Measurements from ENCODE around the gene DOC2B. TPM values are rescaled to one million over a fixed set of nuclear protein-coding genes. Genes with fewer than 3 reads are reported as not detected.

DOC2B gene
- total RNA-seq, 4 donors from 2014 or later, result 4.4 to 11.5 (median 10.6) TPM

DNA sequence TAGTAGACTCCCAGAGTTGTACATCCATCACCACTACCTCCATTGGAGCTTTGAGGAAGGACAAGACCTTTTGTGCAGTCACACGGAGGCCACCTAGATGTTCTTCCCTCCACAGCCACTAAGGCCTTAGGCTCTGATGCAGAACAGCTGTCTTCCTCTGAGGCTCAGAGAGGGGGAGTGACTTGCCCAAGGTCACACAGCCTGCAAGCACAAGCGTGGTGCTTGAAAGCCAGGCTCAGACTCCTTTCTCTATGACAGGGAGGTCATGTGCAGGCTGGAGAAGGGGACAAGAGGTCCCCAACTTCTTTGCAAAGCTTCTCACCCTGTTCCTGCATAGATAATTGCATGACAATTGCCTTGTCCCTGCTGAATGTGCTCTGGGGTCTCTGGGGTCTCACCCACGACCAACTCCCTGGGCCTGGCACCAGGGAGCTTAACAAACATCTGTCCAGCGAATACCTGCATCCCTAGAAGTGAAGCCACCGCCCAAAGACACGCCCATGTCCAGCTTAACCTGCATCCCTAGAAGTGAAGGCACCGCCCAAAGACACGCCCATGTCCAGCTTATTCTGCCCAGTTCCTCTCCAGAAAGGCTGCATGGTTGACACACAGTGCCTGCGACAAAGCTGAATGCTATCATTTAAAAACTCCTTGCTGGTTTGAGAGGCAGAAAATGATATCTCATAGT is 31.4 kb downstream of the DOC2B start:
- TF ChIP-seq EP300 (IDR thresholded peaks at IDR 0.05), result no peak
- no peak for TF ChIP-seq POLR2AphosphoS5 (IDR thresholded peaks at IDR 0.05)
- TF ChIP-seq POLR2A (IDR thresholded peaks at IDR 0.05), result no peak
- TF ChIP-seq, protein P1, sequence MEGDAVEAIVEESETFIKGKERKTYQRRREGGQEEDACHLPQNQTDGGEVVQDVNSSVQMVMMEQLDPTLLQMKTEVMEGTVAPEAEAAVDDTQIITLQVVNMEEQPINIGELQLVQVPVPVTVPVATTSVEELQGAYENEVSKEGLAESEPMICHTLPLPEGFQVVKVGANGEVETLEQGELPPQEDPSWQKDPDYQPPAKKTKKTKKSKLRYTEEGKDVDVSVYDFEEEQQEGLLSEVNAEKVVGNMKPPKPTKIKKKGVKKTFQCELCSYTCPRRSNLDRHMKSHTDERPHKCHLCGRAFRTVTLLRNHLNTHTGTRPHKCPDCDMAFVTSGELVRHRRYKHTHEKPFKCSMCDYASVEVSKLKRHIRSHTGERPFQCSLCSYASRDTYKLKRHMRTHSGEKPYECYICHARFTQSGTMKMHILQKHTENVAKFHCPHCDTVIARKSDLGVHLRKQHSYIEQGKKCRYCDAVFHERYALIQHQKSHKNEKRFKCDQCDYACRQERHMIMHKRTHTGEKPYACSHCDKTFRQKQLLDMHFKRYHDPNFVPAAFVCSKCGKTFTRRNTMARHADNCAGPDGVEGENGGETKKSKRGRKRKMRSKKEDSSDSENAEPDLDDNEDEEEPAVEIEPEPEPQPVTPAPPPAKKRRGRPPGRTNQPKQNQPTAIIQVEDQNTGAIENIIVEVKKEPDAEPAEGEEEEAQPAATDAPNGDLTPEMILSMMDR (IDR thresholded peaks at IDR 0.05), result no peak
- 96 to 100% methylated on average over 2 to 7 of the region's 9 CpGs for WGBS, 2 donors (ENCODE audit: low coverage in 1 of 2)

DNA sequence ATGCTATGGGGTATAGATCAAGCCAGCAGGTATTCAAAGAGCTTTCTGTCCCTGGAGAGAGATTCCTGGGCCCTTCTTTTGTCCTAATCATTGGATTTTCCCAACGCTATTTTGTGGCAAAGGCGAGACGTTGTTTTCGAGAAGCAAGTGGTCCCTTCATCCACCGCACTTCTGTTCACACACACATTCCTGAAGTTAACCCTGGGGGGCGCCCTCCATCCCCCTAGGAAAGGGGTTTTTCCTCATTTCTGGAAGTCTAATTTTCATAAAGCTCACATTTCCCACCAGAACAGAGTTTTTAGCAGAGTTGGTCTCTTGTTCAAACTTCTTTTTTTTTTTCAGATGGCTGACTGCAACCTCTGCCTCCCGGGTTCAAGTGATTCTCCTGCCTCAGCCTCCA is 32.2 kb downstream of the DOC2B start:
- Histone ChIP-seq H3K4me1 (peaks cover 0 to 1% (median 0%) of the 10 kb centered on the region in 3 donors), H3K27ac (no peak overlapping the region), H3K36me3 (no peaks in the 10 kb centered on the region), H3K4me3 (no peak overlapping the region), H3K27me3 (no peaks in the 10 kb centered on the region), H3K9me3 (no peaks in the 10 kb centered on the region)
- WGBS, 2 donors (ENCODE audit: low coverage in 1 of 2), result 76% methylated on average over 7 of the region's 7 CpGs; no CpG with 5 or more reads in 1 of the 2 donors
- no peak for ATAC-seq
- TF ChIP-seq, protein P1 (IDR thresholded peaks at IDR 0.05), result no peak
- no peak for TF ChIP-seq POLR2AphosphoS5 (IDR thresholded peaks at IDR 0.05)
- TF ChIP-seq POLR2A (IDR thresholded peaks at IDR 0.05), result no peak
- TF ChIP-seq EP300 (IDR thresholded peaks at IDR 0.05), result no peak

More for the DNA sequence above, 31.4 kb downstream of the DOC2B start:
- Histone ChIP-seq H3K4me3 (no peak overlapping the region), H3K9me3 (no peaks in the 10 kb centered on the region), H3K36me3 (no peaks in the 10 kb centered on the region), H3K4me1 (no peaks in the 10 kb centered on the region), H3K27me3 (no peaks in the 10 kb centered on the region), H3K27ac (no peak overlapping the region)
- no peak for ATAC-seq

DNA sequence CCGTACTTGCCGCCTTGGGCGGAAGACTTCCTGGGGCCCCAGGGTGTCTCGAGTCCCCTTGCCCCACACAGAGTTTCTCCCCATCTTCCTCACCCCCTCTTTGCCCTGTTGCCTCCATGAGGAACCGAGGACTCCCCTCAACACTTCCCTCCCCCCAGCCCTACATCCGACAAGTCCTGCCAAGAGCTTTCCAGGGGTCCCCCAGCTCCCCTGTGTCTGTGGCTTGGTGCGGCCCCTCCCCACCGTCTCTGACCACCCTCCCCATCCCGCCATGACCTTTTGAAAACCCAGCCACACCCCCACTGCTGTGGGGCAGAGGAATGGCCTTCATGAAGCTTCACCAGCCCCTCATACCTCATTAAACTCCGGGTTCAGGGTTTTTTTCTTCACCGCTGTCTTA is 32.7 kb downstream of the DOC2B start:
- no peak for ATAC-seq
- 69 to 83% methylated on average over 7 to 8 of the region's 11 CpGs for WGBS, 2 donors (ENCODE audit: low coverage in 1 of 2)
- peaks cover 0 to 6% (median 0%) of the 10 kb centered on the region in 3 donors for H3K4me1 ChIP-seq
- no peaks in the 10 kb centered on the region for H3K9me3 ChIP-seq
- no peaks in the 10 kb centered on the region for H3K27me3 ChIP-seq
- no peak overlapping the region for H3K27ac ChIP-seq
- TF ChIP-seq EP300 (IDR thresholded peaks at IDR 0.05), result no peak
- TF ChIP-seq, protein P1 (IDR thresholded peaks at IDR 0.05), result no peak
- no peak for TF ChIP-seq POLR2A (IDR thresholded peaks at IDR 0.05)
- no peak for TF ChIP-seq POLR2AphosphoS5 (IDR thresholded peaks at IDR 0.05)
- no peak overlapping the region for H3K4me3 ChIP-seq
- H3K36me3 ChIP-seq, result no peaks in the 10 kb centered on the region

DNA sequence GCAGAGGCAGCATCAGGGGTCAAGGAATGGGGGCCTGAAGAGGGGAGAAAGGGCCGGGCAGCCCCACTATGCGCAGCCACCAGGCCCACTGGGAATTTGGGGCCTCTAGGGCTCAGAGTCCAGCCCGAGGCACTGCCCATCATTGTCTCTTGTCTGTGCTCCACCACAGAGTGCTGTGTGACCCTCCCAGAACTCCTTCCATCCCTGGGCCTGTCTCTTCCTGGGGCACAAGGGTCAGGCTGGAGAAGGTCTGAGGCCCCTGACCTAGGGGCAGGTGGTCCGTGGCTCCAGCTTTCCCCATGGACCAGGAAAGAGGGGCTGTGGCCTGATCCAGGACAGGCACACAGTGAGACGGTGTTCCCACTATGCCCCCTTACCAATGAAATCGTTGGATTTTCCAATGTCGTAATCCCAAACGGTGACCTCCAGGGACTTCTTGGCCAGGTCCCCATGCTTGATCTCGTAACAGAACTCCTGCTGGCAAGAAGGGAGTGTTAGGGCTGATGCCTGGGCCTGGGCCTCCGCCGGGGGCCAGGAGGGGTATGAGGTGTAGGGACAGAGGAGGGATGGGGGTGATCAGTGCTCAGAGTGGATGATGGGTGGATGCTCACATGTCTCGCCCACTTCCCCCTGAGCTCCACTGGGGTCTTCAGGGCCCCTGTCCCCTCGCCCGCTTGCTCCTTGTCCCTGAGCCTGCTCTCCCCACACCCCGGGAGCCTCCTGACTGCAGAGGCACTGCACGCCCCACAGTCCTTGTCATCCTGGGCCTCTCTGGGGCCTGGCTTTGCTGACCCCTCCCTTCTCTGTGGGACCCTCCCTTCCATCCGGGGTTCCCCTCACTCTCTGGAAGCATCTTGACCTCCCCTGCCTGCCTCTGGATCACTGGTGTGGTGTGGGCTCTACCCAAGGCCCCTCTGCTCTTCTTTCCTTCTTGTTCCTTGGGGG is 33.4 kb downstream of the DOC2B start:
- TF ChIP-seq POLR2A (IDR thresholded peaks at IDR 0.05) (no peak), EP300 (IDR thresholded peaks at IDR 0.05) (no peak), POLR2AphosphoS5 (IDR thresholded peaks at IDR 0.05) (no peak)
- TF ChIP-seq, protein P1 (IDR thresholded peaks at IDR 0.05), result no peak
- Histone ChIP-seq H3K27me3 (no peaks in the 10 kb centered on the region), H3K4me1 (peaks cover 0 to 10% (median 2%) of the 10 kb centered on the region in 3 donors), H3K9me3 (no peaks in the 10 kb centered on the region), H3K36me3 (no peaks in the 10 kb centered on the region), H3K27ac (no peak overlapping the region), H3K4me3 (no peak overlapping the region)
- no peak for ATAC-seq
- WGBS, 2 donors (ENCODE audit: low coverage in 1 of 2), result 81 to 94% methylated on average over 4 to 7 of the region's 17 CpGs

Measured in gastroesophageal sphincter (tissue), 4 donors.